ENCODE measurements around the gene TWF2. TPM values are rescaled to one million over a fixed set of nuclear protein-coding genes. Genes with fewer than 3 reads are reported as not detected.

TWF2 gene
- total RNA-seq, 1 experiment from 2014 or later = 99.0 TPM

DNA sequence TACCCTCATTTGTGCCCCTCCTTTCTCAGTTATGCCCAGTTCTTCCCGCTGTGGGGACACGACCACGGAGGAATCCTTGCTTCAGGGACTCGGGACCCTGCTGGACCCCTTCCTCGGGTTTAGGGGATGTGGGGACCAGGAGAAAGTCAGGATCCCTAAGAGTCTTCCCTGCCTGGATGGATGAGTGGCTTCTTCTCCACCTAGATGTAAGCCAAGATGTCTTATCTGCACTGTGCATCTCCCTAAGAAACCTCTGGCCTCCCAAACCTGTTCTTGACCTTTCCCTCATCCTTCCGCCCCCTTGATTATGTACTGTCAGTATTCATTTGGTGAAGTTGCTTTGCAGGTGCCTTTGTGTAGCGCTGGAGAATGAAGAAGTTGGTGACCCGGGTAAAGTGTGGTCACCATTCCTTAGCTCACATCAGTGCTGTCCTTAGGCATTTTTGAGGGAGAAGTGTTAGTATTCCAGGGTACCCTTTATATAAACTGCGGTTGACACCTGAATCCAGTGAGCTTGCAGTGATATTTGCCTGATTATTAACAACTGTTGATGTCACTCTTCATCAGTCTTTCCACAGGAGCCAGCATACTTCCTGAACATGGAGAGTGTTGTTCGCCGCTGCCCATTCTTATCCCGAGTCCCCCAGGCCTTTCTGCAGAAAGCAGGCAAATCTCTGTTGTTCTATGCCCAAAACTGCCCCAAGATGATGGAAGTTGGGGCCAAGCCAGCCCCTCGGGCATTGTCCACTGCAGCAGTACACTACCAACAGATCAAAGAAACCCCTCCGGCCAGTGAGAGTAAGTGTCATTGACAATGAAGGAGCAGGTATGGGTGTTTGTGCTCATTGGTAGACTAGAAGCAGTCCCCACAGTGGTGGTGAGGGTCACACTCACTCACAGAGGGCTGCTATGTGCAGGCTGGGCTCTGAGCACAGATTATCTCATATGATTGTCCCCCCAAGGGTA is 40.0 kb downstream of the TWF2 start:
- DNase-seq = no peak
- peak overlapping the region; percentile 92 for H3K4me3 ChIP-seq (ENCODE audit: insufficient read depth, low read depth, low read length)
- no peaks in the 10 kb centered on the region for H3K27me3 ChIP-seq (ENCODE audit: control insufficient read depth, insufficient read depth, low read length)
- H3K36me3 ChIP-seq (replicated peaks; ENCODE audit: control insufficient read depth, insufficient read depth, low read length) = peaks cover 19% of the 10 kb centered on the region

DNA sequence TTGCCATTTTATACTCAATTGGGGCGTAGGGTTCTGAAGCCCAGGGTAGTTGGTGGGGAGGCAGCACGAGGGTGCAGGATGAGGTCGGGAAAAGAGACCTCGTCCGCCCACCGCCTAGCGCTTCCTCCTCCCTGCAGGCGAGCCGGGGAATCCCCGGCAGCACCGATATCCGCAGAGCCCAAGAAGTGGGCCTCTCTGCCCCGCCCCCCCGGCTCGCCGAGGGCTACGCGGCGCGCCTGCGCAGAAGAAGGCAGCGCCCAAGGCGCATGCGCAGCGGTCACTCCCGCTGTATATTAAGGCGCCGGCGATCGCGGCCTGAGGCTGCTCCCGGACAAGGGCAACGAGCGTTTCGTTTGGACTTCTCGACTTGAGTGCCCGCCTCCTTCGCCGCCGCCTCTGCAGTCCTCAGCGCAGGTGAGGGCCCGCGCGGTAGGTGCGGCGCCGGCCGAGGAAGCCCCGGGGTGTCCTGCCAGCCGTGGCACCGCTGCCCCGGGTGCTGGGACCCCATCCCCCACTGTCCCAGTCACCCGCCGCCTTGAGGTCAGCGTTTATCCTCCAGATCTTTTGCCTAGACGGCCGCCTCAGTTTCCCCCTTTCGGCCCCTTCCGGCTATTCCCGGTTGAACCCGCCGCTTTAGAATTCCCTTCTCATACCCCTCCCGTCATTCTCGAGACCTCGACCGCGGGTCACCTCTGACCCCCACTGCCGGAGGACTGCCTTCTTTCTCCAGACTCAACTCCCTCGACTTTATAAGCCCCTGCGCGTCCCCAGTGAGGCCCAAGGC is 40.9 kb downstream of the TWF2 start, which contains the start of gene ALAS1:
Gene ALAS1 (plus strand): TSS at position 319 of the 784 bp plus-strand sequence. CDS start 1,082 bp downstream, outside the sequence.
- peak; percentile 99 for DNase-seq
- Histone ChIP-seq H3K27me3 (ENCODE audit: control insufficient read depth, insufficient read depth, low read length) (no peaks in the 10 kb centered on the region), H3K36me3 (replicated peaks; ENCODE audit: control insufficient read depth, insufficient read depth, low read length) (peaks cover 12% of the 10 kb centered on the region), H3K4me3 (ENCODE audit: insufficient read depth, low read depth, low read length) (peak within 1 kb of the TSS; percentile 92)

DNA sequence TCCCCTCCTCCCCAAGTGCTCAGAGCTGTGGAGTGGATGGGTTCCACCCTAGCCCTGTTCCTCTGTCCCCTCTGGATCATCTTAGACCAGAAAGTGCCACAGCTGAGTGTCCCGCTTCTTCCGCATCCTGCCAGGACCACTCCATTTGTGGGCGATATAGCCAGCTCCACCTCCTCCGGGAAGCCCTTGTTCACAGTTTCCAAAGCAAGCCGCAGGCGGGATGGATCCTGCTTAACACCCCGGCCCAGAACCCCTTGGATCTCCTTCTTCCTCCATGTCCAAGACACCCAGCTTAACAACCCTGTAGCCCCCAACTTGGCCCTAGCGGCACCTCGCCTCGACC is 41.5 kb downstream of the TWF2 start:
- Histone ChIP-seq H3K27me3 (ENCODE audit: control insufficient read depth, insufficient read depth, low read length) (no peaks in the 10 kb centered on the region), H3K4me3 (ENCODE audit: insufficient read depth, low read depth, low read length) (peak overlapping the region; percentile 92), H3K36me3 (replicated peaks; ENCODE audit: control insufficient read depth, insufficient read depth, low read length) (peaks cover 8% of the 10 kb centered on the region)
- no peak for DNase-seq

DNA sequence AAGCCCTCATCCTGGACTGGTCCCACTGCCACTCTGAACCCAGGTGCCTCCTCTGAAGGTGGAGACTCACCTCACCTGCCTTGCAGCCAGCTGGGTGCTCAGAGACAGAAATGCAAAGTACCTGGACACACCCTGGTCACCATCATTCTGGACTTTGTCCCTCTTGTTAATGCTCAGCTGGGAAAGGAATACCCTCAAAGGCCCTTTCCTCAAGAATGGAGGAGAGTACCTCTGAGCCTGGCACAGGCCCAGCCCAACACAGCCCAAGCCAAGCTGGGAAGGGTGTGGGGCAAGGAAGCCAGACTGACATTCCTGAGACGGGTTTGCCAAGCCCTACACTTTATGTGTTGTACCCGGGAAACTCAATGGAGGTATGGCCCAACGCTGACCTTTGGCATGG is 42.0 kb downstream of the TWF2 start:
- peak; percentile 21 for DNase-seq
- no peak overlapping the region for H3K4me3 ChIP-seq (ENCODE audit: insufficient read depth, low read depth, low read length)
- H3K27me3 ChIP-seq (ENCODE audit: control insufficient read depth, insufficient read depth, low read length) = no peaks in the 10 kb centered on the region
- H3K36me3 ChIP-seq (replicated peaks; ENCODE audit: control insufficient read depth, insufficient read depth, low read length) = peaks cover 5% of the 10 kb centered on the region

DNA sequence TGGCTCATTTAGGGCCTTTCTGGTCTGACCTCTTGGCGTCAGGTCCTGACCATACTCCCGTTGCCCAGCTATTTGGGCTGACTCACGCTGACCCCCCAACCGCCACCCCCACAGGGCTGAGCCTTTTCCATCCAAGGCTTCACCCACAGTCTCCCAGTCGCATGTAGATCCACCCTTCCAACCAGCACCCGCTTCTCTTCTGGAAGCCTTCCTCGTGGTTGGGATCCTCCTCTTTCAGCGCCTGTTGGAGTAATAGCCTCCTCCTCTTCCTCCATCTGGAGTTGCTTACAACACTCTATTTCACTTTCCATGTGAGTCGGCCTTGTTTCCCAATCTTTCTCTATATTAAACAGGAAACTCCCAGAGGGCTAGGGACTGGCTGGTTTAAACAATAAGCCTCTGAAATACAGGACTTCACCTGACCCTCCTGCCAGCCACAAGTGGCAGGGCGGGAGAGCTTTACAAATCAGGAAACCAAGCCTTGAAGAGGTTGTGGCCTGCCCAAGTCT is 43.1 kb downstream of the TWF2 start:
- peaks cover 2% of the 10 kb centered on the region for H3K36me3 ChIP-seq (replicated peaks; ENCODE audit: control insufficient read depth, insufficient read depth, low read length)
- no peaks in the 10 kb centered on the region for H3K27me3 ChIP-seq (ENCODE audit: control insufficient read depth, insufficient read depth, low read length)
- no peak for DNase-seq
- no peak overlapping the region for H3K4me3 ChIP-seq (ENCODE audit: insufficient read depth, low read depth, low read length)

DNA sequence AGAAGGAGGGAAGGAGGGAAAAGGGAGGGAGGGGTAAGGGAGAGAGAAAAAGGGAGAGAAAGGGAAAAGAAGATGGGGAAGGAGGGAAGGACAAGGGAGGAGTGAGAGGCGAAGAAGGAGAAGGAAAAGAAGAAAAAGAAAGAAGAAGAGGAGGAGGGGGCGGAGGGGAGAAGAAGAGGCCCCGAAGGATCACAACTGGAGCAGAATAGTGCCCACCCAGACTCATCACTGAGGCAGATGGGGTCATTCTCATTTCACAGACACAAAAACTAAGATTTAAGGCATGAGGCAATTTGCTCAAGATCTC is 43.7 kb downstream of the TWF2 start:
- Histone ChIP-seq H3K36me3 (replicated peaks; ENCODE audit: control insufficient read depth, insufficient read depth, low read length) (peaks cover 2% of the 10 kb centered on the region), H3K4me3 (ENCODE audit: insufficient read depth, low read depth, low read length) (no peak overlapping the region), H3K27me3 (ENCODE audit: control insufficient read depth, insufficient read depth, low read length) (no peaks in the 10 kb centered on the region)
- DNase-seq = no peak

DNA sequence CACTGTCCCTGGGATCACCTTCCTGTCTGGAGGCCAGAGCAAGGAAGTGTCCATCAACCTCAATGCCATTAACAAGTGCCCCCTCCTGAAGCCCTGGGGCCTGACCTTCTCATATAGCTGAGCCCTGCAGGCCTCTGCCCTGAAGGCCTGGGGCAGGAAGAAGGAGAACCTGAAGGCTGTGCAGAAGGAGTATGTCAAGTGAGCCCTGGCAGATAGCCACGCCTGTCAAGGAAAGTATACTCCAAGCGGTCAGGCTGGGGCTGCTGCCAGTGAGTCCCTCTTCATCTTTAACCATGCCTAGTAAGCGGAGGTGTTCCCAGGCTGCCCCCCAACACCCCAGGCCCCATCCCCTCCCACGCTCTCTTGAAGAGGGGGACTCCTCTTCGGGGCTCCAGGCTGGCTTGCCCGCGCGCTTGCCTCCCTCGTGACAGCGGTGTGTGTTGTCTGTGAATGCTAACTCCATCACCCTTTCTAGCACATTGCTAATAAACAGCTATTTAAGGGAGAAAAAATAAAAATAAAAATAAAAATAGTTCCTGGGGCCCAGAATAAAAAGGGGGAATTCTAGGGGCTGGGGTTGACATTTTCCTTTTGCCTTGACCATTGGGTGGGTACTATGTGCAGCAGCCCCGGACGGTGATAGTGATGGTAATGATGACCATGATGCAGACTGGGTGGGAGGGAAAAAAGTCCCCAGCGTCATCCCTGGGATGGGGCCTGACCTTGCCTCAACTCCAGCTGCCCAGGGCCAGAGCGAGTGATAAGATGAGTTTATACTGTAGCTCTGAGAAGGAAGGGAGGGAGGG is 44.3 kb downstream of the TWF2 start:
- Histone ChIP-seq H3K36me3 (replicated peaks; ENCODE audit: control insufficient read depth, insufficient read depth, low read length) (peaks cover 2% of the 10 kb centered on the region), H3K4me3 (ENCODE audit: insufficient read depth, low read depth, low read length) (no peak overlapping the region), H3K27me3 (ENCODE audit: control insufficient read depth, insufficient read depth, low read length) (no peaks in the 10 kb centered on the region)
- DNase-seq = peak; percentile 18

DNA sequence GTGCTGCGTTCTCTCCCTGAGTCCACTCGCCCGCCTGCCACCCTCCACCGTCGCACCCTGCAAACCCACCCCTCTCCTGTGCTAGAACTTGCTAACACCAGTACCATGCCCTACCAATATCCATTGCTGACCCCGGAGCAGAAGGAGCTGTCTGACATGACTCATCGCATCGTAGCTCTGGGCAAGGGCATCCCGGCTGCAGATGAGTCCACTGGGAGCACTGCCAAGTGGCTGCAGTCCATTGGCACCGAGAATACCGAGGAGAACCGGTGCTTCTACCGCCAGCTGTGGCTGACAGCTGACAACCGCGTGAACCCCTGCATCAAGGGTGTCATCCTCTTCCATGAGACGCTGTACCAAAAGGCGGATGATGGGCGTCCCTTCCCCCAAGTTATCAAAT is 45.9 kb downstream of the TWF2 start:
- H3K4me3 ChIP-seq (ENCODE audit: insufficient read depth, low read depth, low read length) = no peak overlapping the region
- no peaks in the 10 kb centered on the region for H3K27me3 ChIP-seq (ENCODE audit: control insufficient read depth, insufficient read depth, low read length)
- no peaks in the 10 kb centered on the region for H3K36me3 ChIP-seq (replicated peaks; ENCODE audit: control insufficient read depth, insufficient read depth, low read length)
- DNase-seq = peak; percentile 14

DNA sequence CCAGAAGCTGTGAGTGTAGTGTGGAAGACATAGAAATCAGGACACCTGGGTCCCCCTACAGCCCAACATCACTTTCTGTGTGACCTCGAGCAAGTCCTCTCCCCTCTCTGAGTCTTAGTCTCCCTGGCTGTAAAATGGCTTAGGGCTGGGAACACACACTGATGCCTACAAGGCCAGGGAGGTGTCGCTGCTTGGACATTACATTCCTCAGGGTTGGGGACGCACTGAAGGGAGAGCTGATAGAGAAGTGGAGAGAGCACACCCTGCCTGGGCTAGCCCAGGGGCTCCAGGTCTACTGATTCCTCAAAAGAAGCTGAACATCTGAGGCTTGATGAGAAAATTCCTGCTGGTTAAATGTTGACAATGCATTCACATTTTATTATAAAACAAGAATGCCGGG is 47.3 kb downstream of the TWF2 start:
- H3K4me3 ChIP-seq (ENCODE audit: insufficient read depth, low read depth, low read length) = no peak overlapping the region
- H3K27me3 ChIP-seq (ENCODE audit: control insufficient read depth, insufficient read depth, low read length) = no peaks in the 10 kb centered on the region
- H3K36me3 ChIP-seq (replicated peaks; ENCODE audit: control insufficient read depth, insufficient read depth, low read length) = no peaks in the 10 kb centered on the region
- peak; percentile 41 for DNase-seq

DNA sequence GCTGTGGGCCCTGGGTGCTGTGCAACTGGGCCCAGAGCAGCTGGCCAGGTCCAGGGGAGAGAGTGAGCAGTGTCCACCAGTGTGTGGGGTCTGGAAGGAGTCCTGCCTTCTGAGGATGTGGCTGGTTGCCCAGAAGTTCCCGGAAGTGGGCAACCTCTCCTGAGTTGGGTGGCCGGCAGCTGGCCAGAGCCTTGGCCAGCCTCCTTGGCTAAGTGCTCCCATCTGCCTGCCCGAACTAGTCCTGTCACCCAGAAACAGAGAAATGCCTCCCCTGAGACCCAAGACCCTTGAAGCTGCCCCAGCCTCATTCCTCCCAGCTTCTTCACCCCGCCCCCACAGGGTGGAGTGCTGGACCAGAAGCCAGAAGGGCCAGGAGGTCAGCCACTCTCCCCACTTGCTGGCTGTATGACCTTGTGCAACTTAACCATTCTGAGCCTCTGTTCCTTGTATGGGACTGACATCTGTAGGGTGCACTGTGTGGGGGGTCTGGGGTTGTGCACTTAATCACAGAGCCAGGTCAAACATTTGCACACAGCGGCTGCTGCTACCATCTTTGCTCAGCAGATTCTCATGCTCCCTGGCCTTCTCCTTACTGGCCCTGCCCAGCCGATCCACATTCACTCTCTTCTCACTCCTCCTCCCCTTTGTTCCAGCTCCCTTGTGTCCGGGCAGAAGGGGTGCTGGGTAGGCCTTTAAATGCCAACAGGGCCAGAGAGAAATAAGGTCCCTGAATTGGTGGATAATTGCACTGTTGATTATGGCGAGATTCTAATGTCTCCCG is 48.5 kb downstream of the TWF2 start:
- Histone ChIP-seq H3K4me3 (ENCODE audit: insufficient read depth, low read depth, low read length) (no peak overlapping the region), H3K36me3 (replicated peaks; ENCODE audit: control insufficient read depth, insufficient read depth, low read length) (no peaks in the 10 kb centered on the region), H3K27me3 (ENCODE audit: control insufficient read depth, insufficient read depth, low read length) (no peaks in the 10 kb centered on the region)
- peak; percentile 31 for DNase-seq

DNA sequence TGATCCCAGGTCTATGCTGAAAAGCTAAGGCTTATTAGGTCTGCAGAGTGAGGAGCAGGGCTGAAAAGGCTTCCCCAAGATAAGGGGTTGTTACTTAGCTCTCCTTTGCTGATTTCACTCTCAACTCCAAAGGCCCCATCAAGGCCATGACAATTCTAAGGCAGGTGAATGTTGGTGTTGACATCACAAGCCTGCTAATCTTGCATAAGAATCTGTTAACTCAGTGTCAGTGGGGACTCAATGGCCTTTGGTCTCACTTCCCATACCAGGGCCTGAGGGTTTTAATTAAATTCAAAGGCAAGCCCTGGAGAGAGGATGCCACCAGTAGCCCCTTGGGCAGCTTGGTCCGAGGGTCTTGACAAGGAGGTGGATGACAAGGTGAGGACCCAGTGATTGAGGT is 50.4 kb downstream of the TWF2 start:
- Histone ChIP-seq H3K4me3 (ENCODE audit: insufficient read depth, low read depth, low read length) (no peak overlapping the region), H3K36me3 (replicated peaks; ENCODE audit: control insufficient read depth, insufficient read depth, low read length) (no peaks in the 10 kb centered on the region), H3K27me3 (ENCODE audit: control insufficient read depth, insufficient read depth, low read length) (no peaks in the 10 kb centered on the region)
- DNase-seq = no peak

DNA sequence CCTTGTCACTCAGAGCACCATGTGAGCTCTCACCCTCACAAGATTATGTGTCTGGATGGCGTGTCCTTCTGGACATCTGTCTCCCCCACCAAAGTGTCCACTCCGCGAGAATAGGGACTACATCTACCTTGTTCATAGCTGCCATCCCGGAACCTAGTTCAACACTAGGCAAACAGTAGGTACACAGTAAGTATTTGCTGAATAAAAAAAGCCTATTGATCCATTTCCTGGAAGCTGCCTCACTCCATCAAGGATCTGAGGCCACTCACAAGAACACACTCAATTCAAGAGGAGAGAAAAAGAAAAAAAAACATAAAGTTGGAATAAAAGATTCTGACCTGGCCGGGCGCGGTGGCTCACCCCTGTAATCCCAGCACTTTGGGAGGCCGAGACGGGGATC is 52.2 kb downstream of the TWF2 start:
- Histone ChIP-seq H3K36me3 (replicated peaks; ENCODE audit: control insufficient read depth, insufficient read depth, low read length) (no peaks in the 10 kb centered on the region), H3K27me3 (ENCODE audit: control insufficient read depth, insufficient read depth, low read length) (no peaks in the 10 kb centered on the region), H3K4me3 (ENCODE audit: insufficient read depth, low read depth, low read length) (no peak overlapping the region)
- no peak for DNase-seq

DNA sequence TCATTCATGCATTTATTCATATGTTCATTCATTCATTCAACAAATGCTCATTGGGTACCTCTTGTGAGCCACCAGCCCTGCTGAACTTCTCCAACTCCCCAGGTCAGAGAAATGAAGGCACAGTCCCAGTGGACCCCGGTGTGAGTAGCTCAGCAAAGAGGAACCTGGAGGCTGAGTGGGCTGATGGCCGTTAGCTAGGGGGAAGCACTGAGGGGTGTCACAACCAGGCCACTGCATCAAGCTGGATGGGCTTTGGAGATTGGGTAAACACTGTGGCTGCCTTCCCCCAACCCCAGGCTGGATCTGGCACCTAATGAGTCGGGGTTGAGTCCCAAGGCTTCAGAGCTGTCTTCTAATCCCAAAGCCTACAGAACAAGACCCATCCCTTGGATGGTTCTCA is 53.1 kb downstream of the TWF2 start:
- H3K4me3 ChIP-seq (ENCODE audit: insufficient read depth, low read depth, low read length) = no peak overlapping the region
- no peaks in the 10 kb centered on the region for H3K27me3 ChIP-seq (ENCODE audit: control insufficient read depth, insufficient read depth, low read length)
- no peaks in the 10 kb centered on the region for H3K36me3 ChIP-seq (replicated peaks; ENCODE audit: control insufficient read depth, insufficient read depth, low read length)
- DNase-seq = no peak

DNA sequence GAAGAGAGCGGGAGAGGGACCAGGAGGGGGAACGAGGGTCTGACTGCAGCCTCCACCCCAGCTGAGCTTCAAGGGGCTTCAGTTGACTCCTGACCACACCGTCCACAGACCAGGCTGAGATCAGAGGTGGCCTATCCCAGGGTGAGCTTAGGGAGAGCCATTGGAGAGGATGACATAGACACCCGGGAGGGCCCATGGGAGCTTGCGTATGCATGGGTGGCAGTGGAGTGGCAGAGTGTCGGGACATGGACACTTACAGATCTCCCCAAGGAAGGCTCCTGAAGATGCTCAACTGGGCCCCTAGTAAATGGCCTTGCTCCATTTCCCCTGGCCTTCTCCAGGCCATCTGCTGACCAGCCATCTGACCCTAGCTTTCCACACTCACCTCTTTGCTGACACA is 53.6 kb downstream of the TWF2 start:
- peak; percentile 18 for DNase-seq
- Histone ChIP-seq H3K36me3 (replicated peaks; ENCODE audit: control insufficient read depth, insufficient read depth, low read length) (no peaks in the 10 kb centered on the region), H3K27me3 (ENCODE audit: control insufficient read depth, insufficient read depth, low read length) (no peaks in the 10 kb centered on the region), H3K4me3 (ENCODE audit: insufficient read depth, low read depth, low read length) (no peak overlapping the region)

Measured in H7 (cell line).